Stimulated activated CD4-positive, alpha-beta T cell treated with anti-CD3 and anti-CD28 coated beads, Interleukin-4, amount 100 ng/mL, for 48 hours (primary cell): ENCODE data around the gene CARS1.
A peak's percentile ranks its signal among the peaks of the same experiment; 100 is the strongest.

Experiments
- DNase-seq, 2 donors: peaks; one replicate each; pipeline ENCODE4 v3.0.0-alpha.2; 2020; ENCODE audit warnings: low read depth in 2 of 2

CARS1 gene

DNA sequence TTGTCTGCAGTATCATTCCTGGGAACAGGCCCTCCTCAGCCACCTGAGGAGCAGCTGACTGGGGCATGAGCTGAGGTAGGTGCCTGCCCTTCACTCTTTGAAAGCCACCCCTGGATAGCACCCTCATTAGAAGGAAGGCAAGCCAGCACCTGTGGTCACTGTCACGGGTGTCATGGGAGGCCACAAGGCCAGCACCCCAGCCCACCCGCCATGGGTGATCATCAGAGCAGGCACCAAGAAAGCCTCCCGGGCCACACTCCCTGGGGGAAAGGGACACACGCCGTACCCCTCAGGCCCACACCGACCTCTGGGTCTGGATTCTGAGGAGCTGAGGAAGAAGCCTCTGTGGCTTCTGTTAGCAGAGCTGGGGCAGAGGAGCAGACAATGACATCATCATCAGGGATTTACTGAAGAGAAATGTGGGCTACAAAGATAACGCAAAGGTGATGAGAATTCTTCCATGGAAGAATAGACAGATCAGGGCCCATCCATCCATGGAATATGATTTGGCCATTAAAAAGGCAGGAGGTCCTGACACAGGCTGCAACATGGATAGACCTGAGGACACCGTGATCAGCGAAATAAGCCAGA lies 48.4 kb downstream of the CARS1 start:
- DNase-seq, result no peak

DNA sequence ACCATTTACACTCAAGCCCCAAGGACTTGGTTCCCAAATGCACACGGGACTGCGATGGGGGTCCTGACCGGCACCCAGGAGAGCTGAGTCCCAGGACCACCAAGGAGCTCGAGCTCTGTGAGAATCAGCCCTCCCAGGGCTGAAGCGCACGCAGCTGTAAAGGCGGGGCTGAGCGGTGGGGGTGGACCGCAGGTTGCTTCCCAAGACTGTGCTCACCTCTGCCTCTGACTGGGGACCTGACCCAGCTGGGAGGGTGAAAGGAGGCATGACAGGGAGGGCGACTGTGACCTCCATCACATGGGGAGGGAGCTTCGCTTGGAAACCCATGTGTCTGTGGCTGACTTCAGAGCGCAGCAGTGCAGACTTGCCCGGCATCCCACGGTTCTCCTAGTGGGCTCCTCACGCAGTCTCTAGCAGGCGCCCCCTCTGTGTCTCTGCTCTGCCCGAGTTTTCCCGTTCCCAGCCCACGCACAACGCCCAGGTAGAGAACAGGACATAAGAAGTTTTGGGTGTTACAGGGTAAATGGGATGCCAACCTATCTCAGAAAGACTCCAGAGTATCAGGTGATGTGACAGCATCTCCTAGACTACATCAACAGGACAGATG lies 49.7 kb downstream of the CARS1 start:
- no peak for DNase-seq

DNA sequence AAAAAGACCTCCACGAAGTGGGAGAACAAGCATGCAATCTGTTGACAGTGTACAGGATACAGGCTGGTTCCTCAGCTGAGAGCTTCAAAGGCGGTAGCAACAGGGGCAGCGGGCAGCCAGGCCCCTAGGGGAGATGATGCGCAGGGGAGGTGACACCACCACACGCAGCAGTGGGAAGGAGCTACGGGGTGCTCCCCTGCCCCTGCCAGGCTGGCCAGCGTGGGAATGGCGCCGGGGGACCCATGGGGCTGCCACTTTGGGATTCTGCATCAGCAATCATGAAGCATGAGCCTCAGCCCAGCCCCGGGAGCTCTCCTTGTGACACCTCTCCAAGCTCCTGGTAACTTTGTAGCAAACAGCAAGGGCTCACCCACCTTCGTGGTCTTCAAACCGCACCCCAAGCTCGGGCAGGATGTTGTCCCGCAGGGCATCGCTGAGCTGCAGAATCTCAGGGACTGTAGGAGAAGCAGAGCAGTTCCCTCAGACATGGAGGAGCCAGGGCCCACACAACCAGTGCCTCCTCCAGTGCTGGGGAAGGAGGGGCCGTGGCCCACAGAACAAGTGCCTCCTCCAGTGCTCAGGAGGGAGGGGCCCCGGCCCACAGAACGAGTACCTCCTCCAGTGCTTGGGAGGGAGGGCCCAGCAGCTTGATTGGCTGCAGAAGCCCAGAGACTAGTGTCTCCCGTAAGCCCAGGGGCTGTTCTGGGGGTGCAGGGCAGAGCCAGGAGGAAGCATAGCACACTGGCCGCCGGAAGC lies 50.5 kb downstream of the CARS1 start:
- no peak for DNase-seq

DNA sequence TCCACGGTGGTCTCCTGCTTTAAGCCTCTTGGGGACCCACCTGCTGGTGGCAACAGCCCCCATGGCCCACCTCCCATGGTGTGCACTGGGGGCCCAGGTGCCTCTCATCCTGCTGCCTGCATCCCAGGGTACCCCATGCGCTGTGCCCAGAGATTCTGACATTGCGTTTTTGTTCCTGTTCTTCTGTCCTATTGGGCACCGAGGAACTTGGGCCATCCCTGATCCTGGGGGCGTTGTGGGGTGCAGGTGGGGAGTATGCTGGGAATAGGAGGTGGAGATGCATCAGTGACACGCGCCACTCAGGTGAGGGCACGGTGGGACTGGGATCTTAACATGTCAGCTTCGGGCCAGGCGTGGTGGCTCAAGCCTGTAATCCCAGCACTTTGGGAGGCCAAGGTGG lies 52.7 kb downstream of the CARS1 start:
- DNase-seq, result no peak

DNA sequence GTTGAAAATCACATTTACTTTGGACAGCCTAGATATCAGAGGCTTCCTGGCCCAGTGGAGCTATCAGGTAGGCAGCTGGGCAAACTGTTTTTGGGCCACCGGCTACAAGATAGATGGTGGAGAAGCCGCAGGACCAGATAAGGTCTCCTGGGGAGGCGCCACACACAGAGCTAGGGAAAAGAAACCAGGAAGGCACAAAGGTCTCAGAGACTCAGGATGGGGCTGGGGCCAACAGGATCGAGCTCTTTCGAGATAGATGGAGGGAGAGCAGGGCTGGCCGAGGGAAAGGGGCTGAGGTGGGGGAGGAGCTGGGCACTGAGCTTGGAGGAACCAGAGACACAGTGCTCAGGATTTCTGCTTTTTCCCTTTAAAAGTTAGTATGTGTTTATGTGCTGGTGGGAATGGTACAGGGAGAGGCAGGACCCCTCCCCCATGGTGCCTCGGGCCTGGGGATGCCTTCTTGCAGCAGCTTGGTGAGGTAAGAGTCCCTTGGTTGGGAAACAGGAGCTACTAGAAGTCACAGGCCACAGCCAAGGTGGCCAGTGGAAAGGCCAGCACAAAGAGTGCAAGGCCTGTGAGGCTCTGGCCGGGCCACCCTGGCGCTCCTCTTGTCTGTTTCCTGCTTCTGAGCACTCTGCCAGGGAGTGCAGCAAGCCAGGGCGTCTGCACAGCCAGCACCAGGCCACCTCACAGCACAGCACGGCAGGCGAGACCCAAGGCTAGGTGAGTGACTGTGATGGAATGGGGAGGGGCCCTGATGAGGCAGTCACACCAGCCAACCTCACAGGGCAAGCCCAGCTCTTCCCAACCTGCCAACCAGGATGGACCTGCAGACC lies 53.6 kb downstream of the CARS1 start:
- DNase-seq, result no peak

DNA sequence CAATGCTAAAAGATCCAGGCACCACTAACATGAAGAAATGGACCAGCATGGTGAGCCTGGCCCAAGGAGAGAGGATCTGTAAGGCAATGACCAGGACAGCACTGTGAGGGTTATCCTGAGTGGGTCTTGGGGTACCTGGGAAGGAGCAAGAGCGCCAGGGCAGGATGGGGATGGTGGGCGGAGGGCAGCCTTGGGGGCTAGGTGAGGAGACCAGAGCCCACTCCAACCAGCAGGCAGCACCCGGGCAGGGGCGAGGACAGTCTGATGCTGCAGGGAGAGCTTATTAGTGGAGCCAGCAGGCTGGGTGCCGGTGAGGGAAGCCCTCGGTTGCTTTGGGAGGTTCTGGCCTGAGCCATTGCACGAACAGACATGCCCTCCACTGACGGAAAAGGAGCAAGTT lies 54.4 kb downstream of the CARS1 start:
- DNase-seq, result no peak

DNA sequence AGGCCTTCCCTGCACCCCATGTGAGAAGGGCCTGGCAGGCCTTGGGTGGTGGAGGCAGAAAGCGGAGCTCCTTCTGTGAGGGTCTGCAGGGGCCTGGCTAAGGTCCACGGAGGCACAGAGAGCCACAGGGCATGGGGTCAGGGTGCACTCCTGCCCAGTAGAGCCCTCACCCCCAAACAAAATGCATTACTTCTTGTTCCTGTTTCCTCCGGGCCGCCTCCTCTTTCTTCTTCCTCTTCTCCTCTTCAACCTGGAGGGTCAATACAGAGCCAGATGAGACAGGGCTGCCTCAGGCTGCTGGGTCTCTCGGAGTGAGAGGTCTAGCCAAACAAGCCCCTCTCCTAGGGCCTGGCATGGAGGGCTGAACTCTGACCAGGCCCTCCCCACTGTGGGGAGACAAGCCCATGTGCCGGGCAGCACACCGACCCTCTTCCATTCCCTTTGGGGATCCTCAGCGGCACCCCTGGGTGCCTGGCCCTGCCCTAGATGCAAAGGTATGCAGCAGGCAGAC lies 54.8 kb downstream of the CARS1 start:
- no peak for DNase-seq

DNA sequence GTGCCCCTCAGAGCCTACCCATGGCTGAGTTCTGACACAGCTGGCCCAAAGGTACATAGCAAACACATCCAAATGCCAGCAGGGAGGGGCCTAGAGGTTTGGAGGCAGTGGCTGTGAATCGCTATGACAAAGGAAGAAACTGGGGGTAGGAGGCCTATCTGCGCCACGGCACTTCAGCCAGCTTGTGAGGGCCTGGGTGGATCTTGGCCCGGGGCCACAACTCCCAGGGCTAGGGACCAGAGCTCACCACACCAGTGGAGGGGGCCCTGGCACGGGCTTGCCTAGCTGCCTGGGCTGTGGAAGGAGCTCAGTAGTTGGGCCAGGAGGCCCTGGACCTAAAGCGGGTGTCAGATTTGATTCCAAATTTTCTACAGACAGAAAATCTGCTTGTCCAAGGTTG lies 55.7 kb downstream of the CARS1 start:
- no peak for DNase-seq

DNA sequence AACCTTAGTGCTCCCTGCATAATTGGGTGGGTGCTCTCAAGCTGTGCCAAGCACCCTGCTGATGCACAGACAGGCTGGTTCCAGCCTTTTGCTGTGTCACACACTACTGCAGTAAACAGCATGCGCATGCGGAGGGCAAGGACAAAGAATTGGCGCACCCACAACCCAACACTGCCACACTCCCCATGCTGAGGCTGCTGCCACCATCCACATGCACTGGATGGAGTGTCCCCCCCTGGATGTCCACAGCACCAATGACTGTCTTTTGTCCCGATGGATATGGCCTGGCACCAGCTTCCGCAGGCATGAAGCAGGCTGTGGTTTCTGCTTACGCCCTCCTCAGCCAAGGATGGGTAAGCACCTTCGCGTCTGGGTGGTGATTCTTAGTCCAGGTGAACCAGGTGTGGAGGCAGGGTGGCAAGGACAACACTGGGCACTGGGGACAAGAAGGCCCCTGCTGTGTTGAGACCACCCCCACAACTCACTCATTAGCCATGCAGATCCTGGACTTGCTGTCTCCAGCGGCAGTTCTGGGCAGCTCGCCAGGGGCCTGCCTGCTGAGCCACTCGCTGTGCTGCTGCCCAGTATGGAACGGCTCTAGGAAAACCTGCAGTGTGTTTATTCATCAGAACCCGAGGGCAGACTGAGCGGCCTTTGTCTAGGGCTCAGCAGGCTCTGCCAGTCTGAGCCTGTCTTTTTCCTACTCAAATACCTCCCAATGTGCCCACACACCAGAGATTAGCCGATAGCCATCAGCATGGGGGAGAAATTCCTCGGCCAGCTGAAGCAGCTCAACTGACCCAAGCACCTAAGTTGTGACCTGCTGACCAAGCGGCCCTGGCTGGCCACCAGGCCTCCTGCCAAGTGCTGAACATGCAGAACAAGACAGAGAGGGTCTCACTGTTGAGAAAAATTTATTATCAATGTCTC lies 56.9 kb downstream of the CARS1 start:
- no peak for DNase-seq

DNA sequence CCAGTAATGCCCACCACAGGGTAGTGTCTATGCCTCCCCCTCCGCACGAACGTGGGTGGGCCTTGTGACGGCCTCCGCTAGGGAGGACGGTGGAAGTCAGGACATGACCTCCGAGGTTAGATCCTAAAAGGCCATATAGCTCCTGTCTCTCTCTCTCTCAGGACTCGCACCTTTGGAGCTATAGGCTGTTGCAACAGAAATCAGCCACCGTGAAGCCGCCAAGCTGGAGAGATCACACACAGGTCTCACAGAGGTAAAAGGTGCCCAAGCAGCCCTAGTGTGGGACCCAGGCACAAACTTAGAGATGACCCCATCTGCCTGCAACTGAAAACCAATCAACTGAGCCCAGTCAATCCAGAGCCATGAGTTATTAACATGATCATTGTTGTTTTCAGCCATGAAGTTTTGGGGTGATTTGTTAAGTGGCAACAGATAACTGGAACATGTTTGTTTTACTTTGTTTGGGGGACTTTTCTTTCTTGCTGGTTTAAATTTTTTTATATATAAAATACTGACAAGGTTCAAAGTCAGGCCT lies 57.7 kb downstream of the CARS1 start:
- DNase-seq, result no peak

DNA sequence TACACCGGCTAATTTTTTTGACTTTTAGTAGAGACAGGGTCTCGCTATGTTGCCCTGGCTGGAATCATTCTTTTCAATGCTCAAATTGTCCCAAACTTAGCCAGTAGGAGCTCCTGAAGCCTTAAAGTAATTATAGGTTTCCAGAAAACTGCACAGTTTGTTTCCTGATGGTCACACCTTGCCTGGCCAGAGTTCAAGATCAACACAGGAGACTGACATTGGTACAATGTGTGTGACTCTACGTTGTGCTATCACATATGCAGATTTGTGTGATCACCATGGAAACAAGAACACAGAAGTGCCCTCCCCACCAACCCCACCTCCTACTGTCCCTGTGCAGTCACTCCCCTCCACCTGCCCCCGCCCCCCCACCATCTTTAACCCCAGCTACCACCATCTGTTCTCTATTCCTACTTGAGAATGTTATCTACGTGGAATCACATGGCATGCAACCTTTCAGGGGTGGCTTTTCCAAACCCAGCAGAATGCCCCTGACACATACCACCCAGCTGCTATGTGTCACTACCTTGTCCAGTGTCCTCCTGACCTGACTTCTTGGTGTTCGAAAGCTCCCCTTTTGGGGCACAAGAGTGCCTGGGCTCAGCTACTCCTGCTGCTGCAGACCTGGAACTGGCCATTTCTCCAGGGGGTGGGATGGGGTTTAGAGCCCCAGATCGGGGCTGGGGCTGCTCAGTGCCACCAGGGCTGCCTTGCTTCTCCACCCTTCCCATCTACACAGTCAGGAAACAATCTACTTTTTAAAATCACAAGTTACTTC lies 59.0 kb downstream of the CARS1 start:
- DNase-seq, result no peak

DNA sequence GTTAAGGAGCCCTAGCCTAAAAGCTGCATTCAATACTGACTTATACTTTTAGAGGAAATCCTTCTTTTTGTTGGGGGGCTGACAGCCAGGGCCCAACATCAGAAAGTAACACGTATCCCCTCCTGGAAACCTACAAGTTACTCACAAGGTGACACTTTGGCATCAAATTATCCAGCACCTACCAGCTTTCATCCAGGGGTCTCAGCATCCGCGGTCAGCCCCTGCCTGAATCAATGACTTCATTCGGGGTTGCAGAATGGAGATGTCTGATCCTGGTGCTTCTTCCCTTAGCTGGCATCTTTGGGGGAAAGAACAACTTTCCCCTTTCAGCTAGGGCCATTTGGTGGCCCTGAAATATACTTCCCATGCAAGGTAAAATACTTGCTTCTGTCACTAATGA lies 59.8 kb downstream of the CARS1 start:
- DNase-seq, result no peak

DNA sequence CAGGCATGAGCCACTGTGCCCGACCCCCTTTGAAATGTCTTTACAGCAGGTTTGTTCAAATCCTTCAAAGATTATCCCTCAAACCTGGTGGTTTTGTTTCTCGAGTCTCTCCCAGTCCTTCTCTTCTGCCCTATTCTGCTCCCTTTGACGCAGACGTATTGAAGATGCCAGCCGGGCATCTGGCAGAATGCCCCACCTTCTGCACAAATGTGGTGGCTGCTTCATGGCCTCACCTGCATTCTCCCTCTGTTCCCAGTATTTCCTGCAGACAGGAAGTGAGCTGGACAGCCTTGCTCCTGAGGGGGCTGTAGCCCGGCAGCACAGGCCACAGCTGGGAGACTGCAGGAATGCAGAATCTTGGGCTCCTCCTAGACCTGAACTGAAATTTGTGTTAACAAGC lies 60.2 kb downstream of the CARS1 start:
- DNase-seq, result no peak

DNA sequence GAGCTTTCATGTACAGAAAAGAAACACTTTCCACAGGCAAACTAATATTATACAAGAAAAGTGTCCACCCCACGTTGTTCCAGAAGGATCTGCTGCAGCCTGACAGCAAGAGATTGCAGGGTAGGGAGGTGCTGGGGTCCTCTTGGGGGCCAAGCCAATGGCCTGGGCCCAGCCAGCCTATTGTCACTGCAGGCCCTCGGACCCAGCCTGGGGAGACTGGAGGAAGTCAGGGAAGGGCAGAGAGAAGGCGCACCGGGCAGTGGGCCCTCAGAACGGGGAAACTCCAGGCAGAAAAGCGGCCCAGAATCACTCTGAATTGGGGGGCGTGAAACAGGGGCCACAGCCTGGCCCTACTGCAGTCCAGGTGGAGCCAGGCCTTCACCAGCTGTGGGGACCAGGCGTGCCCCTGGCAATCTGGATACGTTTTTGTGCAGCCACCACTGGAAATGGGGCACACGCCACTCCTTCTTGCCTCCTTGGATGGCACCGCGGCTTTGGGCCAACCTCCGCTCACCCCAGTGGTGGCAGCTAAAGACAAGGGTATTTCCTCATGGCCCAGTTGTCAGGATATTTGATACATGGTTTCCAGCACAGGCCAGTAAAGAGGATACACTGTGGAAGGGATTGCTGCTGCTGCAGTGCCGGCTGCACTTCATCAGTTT lies 61.2 kb downstream of the CARS1 start:
- no peak for DNase-seq

DNA sequence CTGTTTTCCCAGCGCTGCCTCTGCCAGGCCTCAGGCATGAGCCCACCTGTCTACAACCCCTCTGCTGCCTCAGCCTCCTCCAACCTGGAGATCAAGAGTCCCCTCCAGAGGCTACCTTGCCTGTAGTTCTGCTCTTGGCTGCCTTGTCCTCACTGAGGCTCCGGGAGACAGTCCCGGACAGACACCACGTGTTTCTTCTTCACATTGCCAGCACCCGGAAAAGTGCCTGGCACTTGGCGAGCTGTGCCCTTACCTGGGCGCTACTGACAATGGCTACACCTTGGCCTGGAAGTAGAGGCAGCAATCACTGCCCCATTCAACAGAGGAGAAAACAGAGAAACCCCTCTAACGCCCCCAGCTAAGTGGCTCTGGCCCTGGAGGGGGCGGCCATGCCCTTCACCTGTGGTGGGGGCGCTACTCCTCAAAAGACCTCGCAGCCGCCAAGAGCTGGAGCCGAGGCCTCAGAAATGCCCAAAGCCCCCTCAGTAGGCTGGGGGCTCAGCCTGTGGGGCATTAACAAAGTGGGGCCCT lies 62.1 kb downstream of the CARS1 start:
- no peak for DNase-seq

DNA sequence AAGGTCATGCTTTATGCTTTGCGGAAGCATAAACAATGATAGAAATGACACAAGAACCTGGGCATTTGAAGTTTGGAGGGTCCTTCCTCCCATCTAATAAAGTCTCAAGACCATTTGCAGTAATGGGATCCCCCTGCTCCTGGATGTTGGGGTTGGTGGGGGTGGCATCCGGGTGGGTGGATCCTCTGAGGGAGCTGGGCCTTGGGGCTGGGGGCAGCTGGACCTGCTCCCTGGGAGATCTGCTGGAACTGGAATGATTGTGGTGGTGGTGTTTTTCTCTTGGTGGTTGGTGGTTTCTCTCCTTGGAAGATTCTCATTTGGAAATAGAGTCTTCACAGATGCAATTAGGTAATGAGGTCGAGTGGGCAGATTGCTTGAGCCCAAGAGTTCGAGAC lies 62.9 kb downstream of the CARS1 start:
- no peak for DNase-seq

DNA sequence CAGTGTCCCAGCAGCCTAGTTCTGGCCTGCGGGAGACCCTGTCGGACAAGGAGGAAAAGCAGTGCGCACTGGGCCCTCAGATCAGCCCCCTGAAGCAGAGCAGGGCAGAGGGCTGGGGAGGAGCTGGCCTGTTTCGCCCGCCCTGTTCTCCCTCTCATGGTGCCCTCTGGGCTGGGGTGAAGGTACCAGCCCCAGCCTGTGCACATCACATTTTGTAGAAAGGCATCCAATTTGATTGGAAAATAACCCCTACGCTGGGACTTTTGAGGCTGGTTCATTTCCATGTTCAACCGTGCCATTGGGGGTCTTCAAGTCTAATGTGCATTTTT lies 64.3 kb downstream of the CARS1 start:
- DNase-seq, result no peak

DNA sequence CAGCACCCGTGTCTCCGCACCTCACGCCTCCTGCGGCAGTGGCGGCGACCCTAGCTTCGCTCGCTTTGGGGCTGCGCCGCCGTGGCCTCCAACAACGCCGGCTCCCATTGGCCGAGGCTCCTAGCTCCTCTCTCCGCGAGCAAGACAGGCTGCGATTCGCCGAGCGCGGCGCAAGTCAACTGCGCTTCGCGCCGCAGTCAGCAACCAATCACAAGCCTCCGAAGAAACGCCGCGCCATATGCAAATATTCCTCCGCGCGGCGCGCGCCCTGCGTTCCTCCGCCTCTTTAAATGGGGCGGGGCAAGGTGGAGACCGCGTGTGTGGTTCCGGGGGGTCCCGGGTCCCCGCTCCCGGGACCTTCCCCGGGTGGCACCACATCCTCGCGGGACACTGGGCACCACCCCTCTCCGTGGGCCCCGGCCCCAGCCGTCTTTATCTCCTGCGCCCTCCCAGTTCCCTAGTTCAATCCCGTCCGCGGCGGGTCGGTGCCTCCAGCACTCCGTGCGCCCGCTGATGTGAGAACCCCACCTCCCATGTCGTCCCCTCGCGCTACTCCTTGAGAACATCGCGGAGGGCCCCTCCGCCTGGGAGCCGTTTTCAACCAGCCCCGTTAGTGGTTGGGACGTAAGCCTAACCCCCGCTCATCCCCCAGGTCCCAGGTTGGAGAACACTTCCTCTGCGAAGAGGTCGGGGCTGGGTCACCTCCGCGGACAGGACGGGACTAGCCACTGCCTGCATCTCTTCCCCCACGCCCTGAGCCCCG lies 64.8 kb downstream of the CARS1 start, which contains the start of gene NAP1L4:
TSS of gene NAP1L4 (minus strand) at position 96 of the 763 bp plus-strand sequence. CDS start 13,109 bp downstream, outside the sequence.
- DNase-seq, result peak; percentile 92 to 96
